Gastroesophageal sphincter (tissue), 4 donors: Measurements from ENCODE around the gene UBE4B. TPM values are rescaled to one million over a fixed set of nuclear protein-coding genes. Genes with fewer than 3 reads are reported as not detected.
"Not testable (repeated sequence)": the region's sequence is repeated elsewhere in the genome, so short reads cannot be mapped to it uniquely, and the experiment has no call there.

Experiments
- ATAC-seq: fragments of 150-250 bp; one replicate; pipeline ENCODE4 v1.9.1; 2016; ENCODE audit warnings: mild to moderate bottlenecking, moderate library complexity
- H3K27ac ChIP-seq, 4 donors: fragments of 200-600 bp; sonication (generic) in 3 of 4; 1 replicate in 3 of 4; 2 replicates in 1 of 4; pipeline ENCODE4 v1.5.1; 2016 to 2019
- H3K27me3 ChIP-seq: fragments of 200-600 bp; sonication (generic); one replicate; pipeline ENCODE4 v1.5.1; 2019
- H3K36me3 ChIP-seq, 2 donors: fragments of 200-600 bp; sonication (generic); one replicate each; pipeline ENCODE4 v1.5.1; 2019; ENCODE audit warnings: control low read depth in 1 of 2
- H3K4me1 ChIP-seq, 3 donors: fragments of 200-600 bp; sonication (generic); 1 replicate in 2 of 3; 2 replicates in 1 of 3; pipeline ENCODE4 v1.5.1; 2016 to 2019; ENCODE audit warnings: control low read depth in 2 of 3
- H3K4me3 ChIP-seq, 2 donors: fragments of 200-600 bp; sonication (generic); one replicate each; pipeline ENCODE4 v1.5.1; 2019; ENCODE audit warnings: mild to moderate bottlenecking in 1 of 2, moderate library complexity in 1 of 2
- H3K9me3 ChIP-seq, 3 donors: fragments of 200-600 bp; sonication (generic); one replicate each; pipeline ENCODE4 v1.5.1; 2017 to 2019; ENCODE audit warnings: control low read depth in 2 of 3
- CTCF ChIP-seq, 4 experiments: fragments of 200-600 bp in 2 of 4; fragments of 450-650 bp in 2 of 4; sonication (generic) in 1 of 4; IDR thresholded peaks; one replicate each; pipeline ENCODE4 v1.5.1; 2017 to 2019; ENCODE audit warnings: antibody characterized with exemption in 4 of 4, mild to moderate bottlenecking in 2 of 4, moderate library complexity in 2 of 4
- EP300 ChIP-seq: sonication (generic); formaldehyde crosslinking; IDR thresholded peaks from one replicate; pipeline ENCODE4 v1.6.1; 2017; ENCODE audit warnings: antibody characterized with exemption, mild to moderate bottlenecking
- POLR2A ChIP-seq, 2 donors: fragments of 450-650 bp; IDR thresholded peaks; one replicate each; pipeline ENCODE4 v1.6.1; 2017; ENCODE audit warnings: antibody characterized with exemption in 2 of 2, mild to moderate bottlenecking in 2 of 2, moderate library complexity in 1 of 2
- POLR2AphosphoS5 ChIP-seq: sonication (generic); formaldehyde crosslinking; IDR thresholded peaks from one replicate; pipeline ENCODE4 v1.6.1; 2017; ENCODE audit warnings: antibody characterized with exemption
- WGBS, 2 donors: methylation state at CpG; one replicate each; pipeline ENCODE4 v1.1.5; 2018; ENCODE audit warnings: low coverage in 1 of 2; 5-methylcytosine and 5-hydroxymethylcytosine counted together
- total RNA-seq, 4 donors: library from RNA; depleted of rRNA; stranded (reverse); fragments of >200 nt; gene quantifications; one replicate each; pipeline ENCODE4 v1.1.0, GENCODE V29; 2016

Gene UBE4B
- total RNA-seq, 4 donors from 2014 or later: 56.9 to 120 (median 83.2) TPM

GRCh38 chr1:10007169-10007568 is 25.6 kb upstream of the UBE4B start:
- Histone ChIP-seq H3K9me3 (no peaks in the 10 kb centered on the region), H3K27ac (no peak overlapping the region), H3K36me3 (peaks cover 0 to 10% of the 10 kb centered on the region in 2 donors), H3K4me1 (peaks cover 0 to 6% (median 0%) of the 10 kb centered on the region in 3 donors), H3K27me3 (no peaks in the 10 kb centered on the region), H3K4me3 (no peak overlapping the region)
- 52 to 55% methylated on average over 3 to 4 of the region's 4 CpGs for WGBS, 2 donors
- no peak for TF ChIP-seq POLR2A (IDR thresholded peaks at IDR 0.05)
- no peak for TF ChIP-seq POLR2AphosphoS5
- no peak for TF ChIP-seq CTCF (IDR thresholded peaks at IDR 0.05)
- no peak for TF ChIP-seq EP300
- ATAC-seq: no peak

GRCh38 chr1:10014016-10014415 is 18.7 kb upstream of the UBE4B start:
- no peak overlapping the region for H3K27ac ChIP-seq
- no peaks in the 10 kb centered on the region for H3K27me3 ChIP-seq
- TF ChIP-seq CTCF (IDR thresholded peaks at IDR 0.05): no peak
- no peak for TF ChIP-seq EP300
- no peak for TF ChIP-seq POLR2AphosphoS5
- no peak for TF ChIP-seq POLR2A (IDR thresholded peaks at IDR 0.05)
- H3K9me3 ChIP-seq: no peaks in the 10 kb centered on the region
- H3K4me3 ChIP-seq: no peak overlapping the region
- no peak for ATAC-seq
- peaks cover 0 to 9% (median 4%) of the 10 kb centered on the region in 3 donors for H3K4me1 ChIP-seq
- WGBS, 2 donors: 86 to 93% methylated on average over 4 to 5 of the region's 5 CpGs
- peaks cover 0 to 3% of the 10 kb centered on the region in 2 donors for H3K36me3 ChIP-seq

- TF ChIP-seq POLR2A (IDR thresholded peaks at IDR 0.05) (no peak), CTCF (IDR thresholded peaks at IDR 0.05) (no peak), EP300 (no peak), POLR2AphosphoS5 (no peak)
- Histone ChIP-seq H3K36me3 (no peaks in the 10 kb centered on the region), H3K9me3 (no peaks in the 10 kb centered on the region), H3K27me3 (no peaks in the 10 kb centered on the region), H3K4me1 (peaks cover 0 to 9% (median 4%) of the 10 kb centered on the region in 3 donors), H3K27ac (no peak overlapping the region), H3K4me3 (no peak overlapping the region)
- ATAC-seq: no peak
These were observed 13.2 kb upstream of the UBE4B start for GRCh38 chr1:10019561-10019960.

GRCh38 chr1:10020086-10020485 is 12.7 kb upstream of the UBE4B start:
- ATAC-seq: no peak
- TF ChIP-seq POLR2AphosphoS5: no peak
- no peak for TF ChIP-seq EP300
- no peak for TF ChIP-seq POLR2A (IDR thresholded peaks at IDR 0.05)
- no peak for TF ChIP-seq CTCF (IDR thresholded peaks at IDR 0.05)
- Histone ChIP-seq H3K9me3 (no peaks in the 10 kb centered on the region), H3K27ac (no peak overlapping the region), H3K4me1 (peaks cover 0 to 9% (median 4%) of the 10 kb centered on the region in 3 donors), H3K4me3 (no peak overlapping the region), H3K27me3 (no peaks in the 10 kb centered on the region), H3K36me3 (no peaks in the 10 kb centered on the region)
- 85 to 95% methylated on average over 3 of the region's 3 CpGs for WGBS, 2 donors

GRCh38 chr1:10020678-10021077 is 12.1 kb upstream of the UBE4B start:
- not testable (repeated sequence) for H3K36me3 ChIP-seq, H3K4me3 ChIP-seq, H3K4me1 ChIP-seq, H3K9me3 ChIP-seq, ATAC-seq, H3K27ac ChIP-seq, H3K27me3 ChIP-seq
- WGBS, 2 donors: 50 to 67% methylated on average over 2 of the region's 2 CpGs

- not testable (repeated sequence) for ATAC-seq, H3K36me3 ChIP-seq, H3K9me3 ChIP-seq, H3K4me1 ChIP-seq, H3K27ac ChIP-seq, H3K27me3 ChIP-seq, H3K4me3 ChIP-seq
- 67 to 71% methylated on average over 4 of the region's 4 CpGs for WGBS, 2 donors
These were observed 10.8 kb upstream of the UBE4B start for GRCh38 chr1:10021992-10022391.
